ENCODE measurements around the gene NFYB. TPM values are rescaled to one million over a fixed set of nuclear protein-coding genes. Genes with fewer than 3 reads are reported as not detected.
A peak's percentile ranks its signal among the peaks of the same experiment; 100 is the strongest.
"Not testable (repeated sequence)": the region's sequence is repeated elsewhere in the genome, so short reads cannot be mapped to it uniquely, and the experiment has no call there.

The NFYB gene
- total RNA-seq, 2 experiments from 2014 or later: 23.8 to 24.2 TPM

- Mint-ChIP-seq H3K4me1 (peaks cover 4% of the 10 kb centered on the region), H3K27ac (no peak overlapping the region), H3K9me3 (ENCODE audit: low read depth) (no peaks in the 10 kb centered on the region), H3K27me3 (no peaks in the 10 kb centered on the region), H3K36me3 (peaks cover 36% of the 10 kb centered on the region), H3K4me3 (no peak overlapping the region)
- DNase-seq (no peak), ATAC-seq (no peak)
- CTCF ChIA-PET: interaction anchor here (2.3 kb wide), 1 partner anchor 17 kb away, joined by 7 read pairs; no protein-coding TSS in a partner anchor
Observed at GRCh38 chr12:104126548-104126947, 11.5 kb downstream of the NFYB start.

- no peaks in the 10 kb centered on the region for H3K4me1 Mint-ChIP-seq
- CTCF ChIA-PET: interaction anchor here (1.1 to 4.1 kb wide), 2 partner anchors 13 to 238 kb away, joined by 3 to 21 read pairs; no protein-coding TSS in a partner anchor
- H3K36me3 Mint-ChIP-seq: peaks cover 33% of the 10 kb centered on the region
- no peaks in the 10 kb centered on the region for H3K27me3 Mint-ChIP-seq
- no peak overlapping the region for H3K27ac Mint-ChIP-seq
- ATAC-seq (no peak), DNase-seq (no peak)
- H3K4me3 Mint-ChIP-seq: no peak overlapping the region
- no peaks in the 10 kb centered on the region for H3K9me3 Mint-ChIP-seq (ENCODE audit: low read depth)
Observed at GRCh38 chr12:104122298-104122697, 15.7 kb downstream of the NFYB start.

GRCh38 chr12:104121001-104121400 is 17.0 kb downstream of the NFYB start:
- no peaks in the 10 kb centered on the region for H3K4me1 Mint-ChIP-seq

GRCh38 chr12:104115587-104115975 is 22.4 kb downstream of the NFYB start:
- peaks cover 12% of the 10 kb centered on the region for H3K36me3 Mint-ChIP-seq
- no peak overlapping the region for H3K4me3 Mint-ChIP-seq
- no peaks in the 10 kb centered on the region for H3K9me3 Mint-ChIP-seq (ENCODE audit: low read depth)
- no peak overlapping the region for H3K27ac Mint-ChIP-seq
- no peak for DNase-seq
- no peak for ATAC-seq
- CTCF ChIA-PET: interaction anchor here (0.8 kb wide), 1 partner anchor 10 kb away, joined by 4 read pairs; no protein-coding TSS in a partner anchor
- no peaks in the 10 kb centered on the region for H3K4me1 Mint-ChIP-seq
- H3K27me3 Mint-ChIP-seq: no peaks in the 10 kb centered on the region

More at GRCh38 chr12:104121001-104121400, 17.0 kb downstream of the NFYB start:
- CTCF ChIA-PET: interaction anchor here (1.1 to 4.1 kb wide), 2 partner anchors 12 to 237 kb away, joined by 3 to 21 read pairs; no protein-coding TSS in a partner anchor
- H3K36me3 Mint-ChIP-seq: peaks cover 29% of the 10 kb centered on the region
- DNase-seq: no peak
- no peak for ATAC-seq
- H3K4me3 Mint-ChIP-seq: no peak overlapping the region
- no peaks in the 10 kb centered on the region for H3K9me3 Mint-ChIP-seq (ENCODE audit: low read depth)
- no peak overlapping the region for H3K27ac Mint-ChIP-seq
- no peaks in the 10 kb centered on the region for H3K27me3 Mint-ChIP-seq

GRCh38 chr12:104114834-104115586 is 23.0 kb downstream of the NFYB start:
- DNase-seq; H3K4me1 Mint-ChIP-seq; CTCF ChIA-PET; H3K4me3 Mint-ChIP-seq; H3K27me3 Mint-ChIP-seq; H3K9me3 Mint-ChIP-seq (ENCODE audit: low read depth); H3K27ac Mint-ChIP-seq; H3K36me3 Mint-ChIP-seq; ATAC-seq: not testable (repeated sequence)

- ATAC-seq (no peak), DNase-seq (no peak)
- Mint-ChIP-seq H3K27ac (no peak overlapping the region), H3K27me3 (no peaks in the 10 kb centered on the region), H3K36me3 (no peaks in the 10 kb centered on the region), H3K4me3 (no peak overlapping the region), H3K9me3 (ENCODE audit: low read depth) (no peaks in the 10 kb centered on the region), H3K4me1 (peaks cover 9% of the 10 kb centered on the region)
- CTCF ChIA-PET: interaction anchor here (0.6 to 3.8 kb wide), 37 partner anchors 10 to 251 kb away, joined by 3 to 55 read pairs (median 5); partner anchors contain the start of genes HCFC2, NFYB and TDG
Observed at GRCh38 chr12:104109446-104110271, 28.4 kb downstream of the NFYB start.

GRCh38 chr12:104108755-104109445 is 29.1 kb downstream of the NFYB start:
- Mint-ChIP-seq H3K27ac (peak overlapping the region; percentile 42), H3K4me3 (no peak overlapping the region), H3K27me3 (no peaks in the 10 kb centered on the region), H3K9me3 (ENCODE audit: low read depth) (no peaks in the 10 kb centered on the region), H3K4me1 (peaks cover 9% of the 10 kb centered on the region), H3K36me3 (no peaks in the 10 kb centered on the region)
- peak; percentile 100 for ATAC-seq
- DNase-seq: peak; percentile 91
- CTCF ChIA-PET: interaction anchor here (0.6 to 3.8 kb wide), 39 partner anchors 9 to 251 kb away, joined by 3 to 55 read pairs (median 5); partner anchors contain the start of genes HCFC2, NFYB and TDG

GRCh38 chr12:104106965-104107364 is 31.0 kb downstream of the NFYB start:
- no peak overlapping the region for H3K4me3 Mint-ChIP-seq
- peaks cover 9% of the 10 kb centered on the region for H3K4me1 Mint-ChIP-seq
- DNase-seq (no peak), ATAC-seq (no peak)
- CTCF ChIA-PET: interaction anchor here (1.2 to 2.8 kb wide), 2 partner anchors 43 to 229 kb away, joined by 6 to 14 read pairs; partner anchors contain the start of gene HCFC2
- H3K27ac Mint-ChIP-seq: no peak overlapping the region
- no peaks in the 10 kb centered on the region for H3K9me3 Mint-ChIP-seq (ENCODE audit: low read depth)
- no peaks in the 10 kb centered on the region for H3K27me3 Mint-ChIP-seq
- no peaks in the 10 kb centered on the region for H3K36me3 Mint-ChIP-seq

- no peak for ATAC-seq
- Mint-ChIP-seq H3K27ac (no peak overlapping the region), H3K36me3 (no peaks in the 10 kb centered on the region), H3K4me3 (no peak overlapping the region), H3K9me3 (ENCODE audit: low read depth) (no peaks in the 10 kb centered on the region), H3K4me1 (peaks cover 9% of the 10 kb centered on the region), H3K27me3 (no peaks in the 10 kb centered on the region)
- DNase-seq: no peak
- CTCF ChIA-PET: no interaction called here
Observed at GRCh38 chr12:104105461-104105860, 32.5 kb downstream of the NFYB start.

- H3K36me3 Mint-ChIP-seq: peaks cover 26% of the 10 kb centered on the region
- H3K4me1 Mint-ChIP-seq: peaks cover 7% of the 10 kb centered on the region
- H3K27me3 Mint-ChIP-seq: no peaks in the 10 kb centered on the region
- H3K27ac Mint-ChIP-seq: no peak overlapping the region
- CTCF ChIA-PET: interaction anchor here (3.7 kb wide), 1 partner anchor 11 kb away, joined by 23 read pairs; no protein-coding TSS in a partner anchor
- H3K4me3 Mint-ChIP-seq: no peak overlapping the region
- no peak for ATAC-seq
- DNase-seq: no peak
- H3K9me3 Mint-ChIP-seq (ENCODE audit: low read depth): no peaks in the 10 kb centered on the region
Observed at GRCh38 chr12:104097954-104098353, 40.1 kb downstream of the NFYB start.

- CTCF ChIA-PET: interaction anchor here (3.7 kb wide), 1 partner anchor 13 kb away, joined by 23 read pairs; no protein-coding TSS in a partner anchor
- peaks cover 7% of the 10 kb centered on the region for H3K4me1 Mint-ChIP-seq
- peaks cover 34% of the 10 kb centered on the region for H3K36me3 Mint-ChIP-seq
- no peak for DNase-seq
- no peak overlapping the region for H3K27ac Mint-ChIP-seq
- ATAC-seq: no peak
- H3K27me3 Mint-ChIP-seq: no peaks in the 10 kb centered on the region
- no peak overlapping the region for H3K4me3 Mint-ChIP-seq
- no peaks in the 10 kb centered on the region for H3K9me3 Mint-ChIP-seq (ENCODE audit: low read depth)
Observed at GRCh38 chr12:104095289-104095688, 42.7 kb downstream of the NFYB start.

- H3K27me3 Mint-ChIP-seq: no peaks in the 10 kb centered on the region
- H3K27ac Mint-ChIP-seq: no peak overlapping the region
- no peak overlapping the region for H3K4me3 Mint-ChIP-seq
- ATAC-seq (no peak), DNase-seq (no peak)
- CTCF ChIA-PET: no interaction called here
- no peaks in the 10 kb centered on the region for H3K9me3 Mint-ChIP-seq (ENCODE audit: low read depth)
- H3K36me3 Mint-ChIP-seq: peaks cover 39% of the 10 kb centered on the region
- peaks cover 7% of the 10 kb centered on the region for H3K4me1 Mint-ChIP-seq
Observed at GRCh38 chr12:104094284-104094683, 43.7 kb downstream of the NFYB start.

GRCh38 chr12:104091136-104091535 is 46.9 kb downstream of the NFYB start:
- H3K4me3 Mint-ChIP-seq: no peak overlapping the region
- DNase-seq: no peak
- H3K27me3 Mint-ChIP-seq: no peaks in the 10 kb centered on the region
- no peak overlapping the region for H3K27ac Mint-ChIP-seq
- peaks cover 37% of the 10 kb centered on the region for H3K36me3 Mint-ChIP-seq
- CTCF ChIA-PET: interaction anchor here (0.6 kb wide), 1 partner anchor 127 kb away, joined by 5 read pairs; no protein-coding TSS in a partner anchor
- no peaks in the 10 kb centered on the region for H3K9me3 Mint-ChIP-seq (ENCODE audit: low read depth)
- ATAC-seq: no peak
- H3K4me1 Mint-ChIP-seq: peaks cover 7% of the 10 kb centered on the region

Data from activated CD8-positive, alpha-beta memory T cell treated with anti-CD3 and anti-CD28 coated beads, Interleukin-2, amount 10 ng/mL, durations not matched to agents 7 days and 5 days (primary cell).